ENCODE measurements around the gene LMF1. TPM values are rescaled to one million over a fixed set of nuclear protein-coding genes. Genes with fewer than 3 reads are reported as not detected.

The LMF1 gene
- polyA plus RNA-seq, 1 donor from 2014 or later: 16.2 TPM

DNA sequence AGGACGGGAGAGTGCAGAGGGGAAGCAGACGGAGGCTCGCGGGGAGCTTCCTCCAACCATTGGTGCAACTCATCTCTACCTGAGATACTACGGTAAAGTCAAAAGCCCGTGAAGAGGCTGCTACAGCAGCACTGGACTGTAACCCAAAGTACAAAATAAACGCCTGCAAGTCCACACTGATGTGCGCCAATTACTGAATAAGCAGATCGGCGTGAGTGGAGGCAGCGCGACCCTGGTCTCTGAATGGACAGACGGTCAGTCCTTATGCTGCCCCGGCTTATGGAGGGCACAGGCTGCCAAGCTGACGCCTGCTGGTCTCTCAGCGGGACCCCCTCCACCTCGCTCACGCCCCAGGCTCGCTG lies 58.5 kb downstream of the LMF1 start:
- H3K9me3 ChIP-seq (ENCODE audit: low read length): no peaks in the 10 kb centered on the region
- H3K4me2 ChIP-seq (ENCODE audit: low read length): no peak overlapping the region
- H3K9me2 ChIP-seq (ENCODE audit: insufficient read depth, low read length): no peaks in the 10 kb centered on the region
- no peak for TF ChIP-seq MXI1 (conservative IDR thresholded peaks at IDR 0.05; ENCODE audit: poor library complexity, severe bottlenecking)
- no peak for TF ChIP-seq TAF1 (IDR thresholded peaks at IDR 0.05; ENCODE audit: low read depth)
- TF ChIP-seq, protein P1, sequence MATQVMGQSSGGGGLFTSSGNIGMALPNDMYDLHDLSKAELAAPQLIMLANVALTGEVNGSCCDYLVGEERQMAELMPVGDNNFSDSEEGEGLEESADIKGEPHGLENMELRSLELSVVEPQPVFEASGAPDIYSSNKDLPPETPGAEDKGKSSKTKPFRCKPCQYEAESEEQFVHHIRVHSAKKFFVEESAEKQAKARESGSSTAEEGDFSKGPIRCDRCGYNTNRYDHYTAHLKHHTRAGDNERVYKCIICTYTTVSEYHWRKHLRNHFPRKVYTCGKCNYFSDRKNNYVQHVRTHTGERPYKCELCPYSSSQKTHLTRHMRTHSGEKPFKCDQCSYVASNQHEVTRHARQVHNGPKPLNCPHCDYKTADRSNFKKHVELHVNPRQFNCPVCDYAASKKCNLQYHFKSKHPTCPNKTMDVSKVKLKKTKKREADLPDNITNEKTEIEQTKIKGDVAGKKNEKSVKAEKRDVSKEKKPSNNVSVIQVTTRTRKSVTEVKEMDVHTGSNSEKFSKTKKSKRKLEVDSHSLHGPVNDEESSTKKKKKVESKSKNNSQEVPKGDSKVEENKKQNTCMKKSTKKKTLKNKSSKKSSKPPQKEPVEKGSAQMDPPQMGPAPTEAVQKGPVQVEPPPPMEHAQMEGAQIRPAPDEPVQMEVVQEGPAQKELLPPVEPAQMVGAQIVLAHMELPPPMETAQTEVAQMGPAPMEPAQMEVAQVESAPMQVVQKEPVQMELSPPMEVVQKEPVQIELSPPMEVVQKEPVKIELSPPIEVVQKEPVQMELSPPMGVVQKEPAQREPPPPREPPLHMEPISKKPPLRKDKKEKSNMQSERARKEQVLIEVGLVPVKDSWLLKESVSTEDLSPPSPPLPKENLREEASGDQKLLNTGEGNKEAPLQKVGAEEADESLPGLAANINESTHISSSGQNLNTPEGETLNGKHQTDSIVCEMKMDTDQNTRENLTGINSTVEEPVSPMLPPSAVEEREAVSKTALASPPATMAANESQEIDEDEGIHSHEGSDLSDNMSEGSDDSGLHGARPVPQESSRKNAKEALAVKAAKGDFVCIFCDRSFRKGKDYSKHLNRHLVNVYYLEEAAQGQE (IDR thresholded peaks at IDR 0.05; ENCODE audit: borderline replicate concordance): no peak
- TF ChIP-seq RAD21 (conservative IDR thresholded peaks at IDR 0.05): no peak
- no peak for TF ChIP-seq CTCF (IDR thresholded peaks at IDR 0.05; ENCODE audit: poor library complexity, severe bottlenecking)
- TF ChIP-seq SMC3 (conservative IDR thresholded peaks at IDR 0.05; ENCODE audit: poor library complexity): no peak
- no peak for TF ChIP-seq POLR2AphosphoS5 (IDR thresholded peaks at IDR 0.05)
- no peak for TF ChIP-seq EP300 (conservative IDR thresholded peaks at IDR 0.05; ENCODE audit: poor library complexity, severe bottlenecking)
- TF ChIP-seq EZH2 (IDR thresholded peaks at IDR 0.05; ENCODE audit: borderline replicate concordance, insufficient read depth, low read length, poor library complexity, severe bottlenecking): no peak
- H3K27me3 ChIP-seq (ENCODE audit: insufficient read depth, low read depth, low read length): no peaks in the 10 kb centered on the region
- H3F3A ChIP-seq (ENCODE audit: insufficient read depth, low read length, poor library complexity, severe bottlenecking): no peaks in the 10 kb centered on the region
- no peaks in the 10 kb centered on the region for H4K20me1 ChIP-seq (ENCODE audit: insufficient read depth)
- H3K9ac ChIP-seq (ENCODE audit: low read length): no peak overlapping the region
- no peak overlapping the region for H3K4me3 ChIP-seq (ENCODE audit: low read length)
- no peaks in the 10 kb centered on the region for H3K36me3 ChIP-seq (ENCODE audit: insufficient read depth, low read length)
- H3K79me2 ChIP-seq (replicated peaks; ENCODE audit: insufficient read depth, low read length): no peaks in the 10 kb centered on the region
- no peak overlapping the region for H3K27ac ChIP-seq (ENCODE audit: low read length)
- H2AFZ ChIP-seq (ENCODE audit: low read depth, low read length): no peak overlapping the region

DNA sequence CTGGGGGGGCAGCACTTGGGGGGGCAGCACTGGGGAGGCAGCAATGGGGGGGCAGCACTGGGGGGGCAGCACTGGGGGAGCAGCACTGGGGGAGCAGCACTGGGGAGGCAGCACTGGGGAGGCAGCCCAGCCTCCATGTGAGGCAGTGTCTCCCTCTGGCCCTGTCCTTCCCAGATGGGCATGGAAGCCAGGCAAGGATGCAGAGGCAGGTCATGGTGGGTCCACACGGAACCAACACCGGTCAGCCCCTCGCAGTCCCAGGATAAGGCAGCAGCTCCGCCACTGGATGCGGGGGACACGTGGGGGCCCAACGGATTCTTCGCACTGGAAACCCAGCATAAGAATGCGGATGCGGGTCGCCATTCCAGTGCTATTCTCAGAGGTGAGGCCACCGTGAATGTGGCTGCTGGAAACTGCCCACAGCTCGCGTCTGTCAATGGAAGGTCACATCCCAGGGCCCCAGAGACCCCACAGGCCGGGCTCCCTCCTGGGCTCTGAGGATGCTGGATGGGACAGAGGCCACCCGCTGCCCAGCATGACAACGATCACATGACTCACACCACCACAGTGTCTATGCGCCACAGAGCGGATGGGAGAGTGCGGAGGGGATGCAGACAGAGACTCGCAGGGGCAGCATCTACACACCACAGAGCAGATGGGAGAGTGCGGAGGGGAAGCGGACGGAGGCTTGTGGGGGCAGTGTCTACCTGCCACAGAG lies 59.0 kb downstream of the LMF1 start:
- Histone ChIP-seq H3K9ac (ENCODE audit: low read length) (no peak overlapping the region), H3K27ac (ENCODE audit: low read length) (no peak overlapping the region), H3K9me2 (ENCODE audit: insufficient read depth, low read length) (no peaks in the 10 kb centered on the region), H3K4me3 (ENCODE audit: low read length) (no peak overlapping the region), H3F3A (ENCODE audit: insufficient read depth, low read length, poor library complexity, severe bottlenecking) (no peaks in the 10 kb centered on the region), H2AFZ (ENCODE audit: low read depth, low read length) (no peak overlapping the region), H3K36me3 (ENCODE audit: insufficient read depth, low read length) (no peaks in the 10 kb centered on the region), H3K79me2 (replicated peaks; ENCODE audit: insufficient read depth, low read length) (no peaks in the 10 kb centered on the region), H3K27me3 (ENCODE audit: insufficient read depth, low read depth, low read length) (no peaks in the 10 kb centered on the region), H3K4me2 (ENCODE audit: low read length) (no peak overlapping the region), H4K20me1 (ENCODE audit: insufficient read depth) (no peaks in the 10 kb centered on the region), H3K9me3 (ENCODE audit: low read length) (no peaks in the 10 kb centered on the region)
- TF ChIP-seq TAF1 (IDR thresholded peaks at IDR 0.05; ENCODE audit: low read depth): no peak
- no peak for TF ChIP-seq EP300 (conservative IDR thresholded peaks at IDR 0.05; ENCODE audit: poor library complexity, severe bottlenecking)
- no peak for TF ChIP-seq SMC3 (conservative IDR thresholded peaks at IDR 0.05; ENCODE audit: poor library complexity)
- no peak for TF ChIP-seq POLR2AphosphoS5 (IDR thresholded peaks at IDR 0.05)
- TF ChIP-seq, protein P1 (IDR thresholded peaks at IDR 0.05; ENCODE audit: borderline replicate concordance): no peak
- no peak for TF ChIP-seq RAD21 (conservative IDR thresholded peaks at IDR 0.05)
- TF ChIP-seq CTCF (IDR thresholded peaks at IDR 0.05; ENCODE audit: poor library complexity, severe bottlenecking): no peak
- no peak for TF ChIP-seq MXI1 (conservative IDR thresholded peaks at IDR 0.05; ENCODE audit: poor library complexity, severe bottlenecking)
- no peak for TF ChIP-seq EZH2 (IDR thresholded peaks at IDR 0.05; ENCODE audit: borderline replicate concordance, insufficient read depth, low read length, poor library complexity, severe bottlenecking)

Data from neural cell (in vitro differentiated cells).